H9 (cell line): ENCODE results near the gene DYRK2. TPM values are rescaled to one million over a fixed set of nuclear protein-coding genes. Genes with fewer than 3 reads are reported as not detected.

ENCODE experiments used
- DNase-seq: peaks from one replicate; pipeline ENCODE4 v3.0.0-alpha.2; 2017
- H2AFZ ChIP-seq: one replicate; pipeline ENCODE4 v1.6.1; 2013; ENCODE audit warnings: mild to moderate bottlenecking, low read length, control low read depth, moderate library complexity
- H2AK5ac ChIP-seq: 2 replicates; pipeline ENCODE4 v1.6.1; 2013; ENCODE audit warnings: low read length, control low read depth, mixed read lengths; ENCODE audit not compliant: insufficient read length
- H2BK120ac ChIP-seq: one replicate; pipeline ENCODE4 v1.6.1; 2013; ENCODE audit warnings: low read depth, mild to moderate bottlenecking, low read length, control low read depth, inconsistent platforms; ENCODE audit not compliant: poor library complexity, severe bottlenecking
- H2BK12ac ChIP-seq: 2 replicates; pipeline ENCODE4 v1.6.1; 2013; ENCODE audit warnings: low read length, control low read depth, mixed read lengths, low read depth; ENCODE audit not compliant: insufficient read length
- H2BK15ac ChIP-seq: 2 replicates; pipeline ENCODE4 v1.6.1; 2013; ENCODE audit warnings: low read depth, low read length, control low read depth
- H2BK20ac ChIP-seq: one replicate; pipeline ENCODE4 v1.6.1; 2013; ENCODE audit warnings: low read depth, mild to moderate bottlenecking, low read length, control low read depth, inconsistent platforms; ENCODE audit not compliant: poor library complexity, severe bottlenecking
- H2BK5ac ChIP-seq: 2 replicates; pipeline ENCODE4 v1.6.1; 2013; ENCODE audit warnings: low read length, control low read depth, mixed read lengths; ENCODE audit not compliant: insufficient read length
- H3K14ac ChIP-seq: 2 replicates; pipeline ENCODE4 v1.6.1; 2013; ENCODE audit warnings: low read length, control low read depth; ENCODE audit not compliant: insufficient read depth
- H3K18ac ChIP-seq: 2 replicates; pipeline ENCODE4 v1.6.1; 2013; ENCODE audit warnings: low read depth, mild to moderate bottlenecking, mixed read lengths, low read length, control low read depth; ENCODE audit not compliant: insufficient read length
- H3K23ac ChIP-seq: 2 replicates; pipeline ENCODE4 v1.6.1; 2013; ENCODE audit warnings: low read length, control low read depth, mixed read lengths, low read depth; ENCODE audit not compliant: insufficient read length
- H3K23me2 ChIP-seq: 2 replicates; pipeline ENCODE4 v1.6.1; 2013; ENCODE audit warnings: low read depth, mild to moderate bottlenecking, mixed read lengths, low read length, control low read depth; ENCODE audit not compliant: insufficient read length, poor library complexity, severe bottlenecking
- H3K27ac ChIP-seq: 2 replicates; pipeline ENCODE4 v1.5.1; 2013; ENCODE audit warnings: low read length, control low read depth, mixed read lengths, low read depth; ENCODE audit not compliant: insufficient read length
- H3K27me3 ChIP-seq: 2 replicates; pipeline ENCODE4 v1.6.1; 2013; ENCODE audit warnings: low read length, control low read depth, inconsistent platforms; ENCODE audit not compliant: insufficient read depth
- H3K4ac ChIP-seq: 2 replicates; pipeline ENCODE4 v1.6.1; 2013; ENCODE audit warnings: low read depth, mild to moderate bottlenecking, control low read depth, inconsistent platforms, low read length, moderate library complexity
- H3K4me1 ChIP-seq: 2 replicates; pipeline ENCODE4 v1.6.1; 2013; ENCODE audit warnings: low read length, control low read depth, inconsistent platforms; ENCODE audit not compliant: insufficient read depth
- H3K4me2 ChIP-seq: 2 replicates; pipeline ENCODE4 v1.6.1; 2013; ENCODE audit warnings: low read length, control low read depth, mixed read lengths; ENCODE audit not compliant: insufficient read length, insufficient read depth
- H3K56ac ChIP-seq: 2 replicates; pipeline ENCODE4 v1.6.1; 2013; ENCODE audit warnings: low read depth, mild to moderate bottlenecking, mixed read lengths, low read length, control low read depth; ENCODE audit not compliant: insufficient read length
- H3K79me1 ChIP-seq: 2 replicates; pipeline ENCODE4 v1.6.1; 2013; ENCODE audit warnings: low read depth, mild to moderate bottlenecking, moderate library complexity, low read length, control low read depth, inconsistent platforms; ENCODE audit not compliant: insufficient read depth, poor library complexity, severe bottlenecking
- H3K79me2 ChIP-seq: 2 replicates; pipeline ENCODE4 v1.6.1; 2013; ENCODE audit warnings: low read length, control low read depth, inconsistent platforms; ENCODE audit not compliant: insufficient read depth
- H3K9ac ChIP-seq: 2 replicates; pipeline ENCODE4 v1.6.1; 2013; ENCODE audit warnings: low read length, control low read depth, mixed read lengths; ENCODE audit not compliant: insufficient read length; ENCODE audit errors: extremely low read depth
- H3K9me3 ChIP-seq: one replicate; pipeline ENCODE4 v1.6.1; 2013; ENCODE audit warnings: low read depth, low read length, inconsistent platforms; ENCODE audit not compliant: control insufficient read depth
- H3T11ph ChIP-seq: one replicate; pipeline ENCODE4 v1.6.1; 2013; ENCODE audit warnings: mild to moderate bottlenecking, low read length, control low read depth, inconsistent platforms
- H4K20me1 ChIP-seq: one replicate; pipeline ENCODE4 v1.6.1; 2013; ENCODE audit not compliant: control insufficient read depth, insufficient read length, insufficient read depth
- H4K5ac ChIP-seq: 2 replicates; pipeline ENCODE4 v1.6.1; 2013; ENCODE audit warnings: low read depth, mild to moderate bottlenecking, mixed read lengths, low read length, control low read depth; ENCODE audit not compliant: insufficient read length
- H4K8ac ChIP-seq: replicated peaks from 2 replicates; pipeline ENCODE4 v1.6.1; 2013; ENCODE audit warnings: low read length, control low read depth, mixed read lengths, low read depth; ENCODE audit not compliant: insufficient read length
- H4K91ac ChIP-seq: 2 replicates; pipeline ENCODE4 v1.6.1; 2013; ENCODE audit warnings: low read depth, mild to moderate bottlenecking, moderate library complexity, mixed read lengths, low read length, control low read depth; ENCODE audit not compliant: insufficient read length
- H3K27ac Mint-ChIP-seq, 3 experiments: 2 replicates in 2 of 3; 3 replicates in 1 of 3; pipeline ENCODE4 v1.8.0; 2020 to 2021; ENCODE audit warnings: mixed read lengths in 3 of 3, mild to moderate bottlenecking in 1 of 3, moderate library complexity in 1 of 3
- H3K27me3 Mint-ChIP-seq: 2 replicates; pipeline ENCODE4 v1.8.0; 2021; ENCODE audit warnings: low read depth, mild to moderate bottlenecking, moderate library complexity, mixed read lengths
- H3K36me3 Mint-ChIP-seq, 3 experiments: 2 replicates in 2 of 3; 3 replicates in 1 of 3; pipeline ENCODE4 v1.8.0; 2020 to 2021; ENCODE audit warnings: low read depth in 3 of 3, mixed read lengths in 3 of 3; ENCODE audit not compliant: insufficient read depth in 1 of 3
- H3K4me1 Mint-ChIP-seq, 2 experiments: 2 replicates each; pipeline ENCODE4 v1.8.0; 2020; ENCODE audit warnings: mixed read lengths in 2 of 2
- H3K4me3 Mint-ChIP-seq, 2 experiments: 2 replicates in 1 of 2; 3 replicates in 1 of 2; pipeline ENCODE4 v1.8.0; 2020 to 2021; ENCODE audit warnings: mild to moderate bottlenecking in 2 of 2, mixed read lengths in 2 of 2, moderate library complexity in 1 of 2
- H3K9me3 Mint-ChIP-seq, 2 experiments: 2 replicates in 1 of 2; 3 replicates in 1 of 2; pipeline ENCODE4 v1.8.0; 2020; ENCODE audit warnings: mild to moderate bottlenecking in 2 of 2, mixed read lengths in 2 of 2, moderate library complexity in 1 of 2
- CTCF ChIP-seq: fragments of 200-600 bp; sonication (generic); conservative IDR thresholded peaks from 3 replicates; pipeline ENCODE4 v1.8.0; 2021; ENCODE audit warnings: antibody characterized with exemption, mild to moderate bottlenecking
- WGBS: extraction: QIAGEN DNeasy Blood & Tissue Kit; methylation state at CpG from one replicate; pipeline ENCODE4 v1.1.7; 2013; ENCODE audit warnings: missing lambda C conversion rate, low lambda C conversion rate, mixed read lengths; ENCODE audit not compliant: insufficient read length; ENCODE audit errors: extremely low coverage; 5-methylcytosine and 5-hydroxymethylcytosine counted together
- total RNA-seq: library from RNA; stranded (reverse); gene quantifications from 2 replicates; pipeline ENCODE4 v1.2.1, GENCODE V29; 2021

The DYRK2 gene
- total RNA-seq, 1 experiment from 2014 or later: 40.6 TPM

GRCh38 chr12:67693894-67694293 lies 45.3 kb downstream of the DYRK2 start:
- H2AK5ac ChIP-seq: no peak overlapping the region
- no peak overlapping the region for H4K91ac ChIP-seq
- H2AFZ ChIP-seq: no peak overlapping the region
- H4K8ac ChIP-seq: no peak overlapping the region
- H3K56ac ChIP-seq: no peak overlapping the region
- TF ChIP-seq CTCF: no peak
- H3K4ac ChIP-seq: no peak overlapping the region
- H3K23ac ChIP-seq: no peak overlapping the region
- H3K14ac ChIP-seq: no peak overlapping the region
- no peaks in the 10 kb centered on the region for H3K79me1 ChIP-seq
- H3K27me3 ChIP-seq: no peaks in the 10 kb centered on the region
- no peaks in the 10 kb centered on the region for H3K4me1 ChIP-seq
- no peak overlapping the region for H3T11ph ChIP-seq
- H2BK15ac ChIP-seq: no peak overlapping the region
- no peaks in the 10 kb centered on the region for H3K9me3 Mint-ChIP-seq
- no peak overlapping the region for H3K4me2 ChIP-seq
- H3K18ac ChIP-seq: no peak overlapping the region
- H3K9ac ChIP-seq: no peak overlapping the region
- no peak overlapping the region for H4K5ac ChIP-seq
- H4K20me1 ChIP-seq: no peaks in the 10 kb centered on the region
- no peak overlapping the region for H2BK20ac ChIP-seq
- DNase-seq: no peak
- no peak overlapping the region for H2BK5ac ChIP-seq
- H3K23me2 ChIP-seq: no peaks in the 10 kb centered on the region
- H3K36me3 Mint-ChIP-seq: no peaks in the 10 kb centered on the region
- H3K27ac ChIP-seq: no peak overlapping the region
- H2BK120ac ChIP-seq: no peak overlapping the region
- H2BK12ac ChIP-seq: no peak overlapping the region
- no peaks in the 10 kb centered on the region for H3K79me2 ChIP-seq
- whole genome bisulfite sequencing: no CpG with 5 or more reads among the region's 3 CpGs
- no peak overlapping the region for H3K4me3 Mint-ChIP-seq
- peaks cover 0 to 6% of the 10 kb centered on the region in 2 experiments; a peak in 2 of 4 replicates for H3K4me1 Mint-ChIP-seq
- H3K27me3 Mint-ChIP-seq: no peaks in the 10 kb centered on the region
- no peak overlapping the region; a peak in 1 of 7 replicates for H3K27ac Mint-ChIP-seq
- no peaks in the 10 kb centered on the region for H3K9me3 ChIP-seq
